ENCODE data around the gene LRRIQ3.

DNA sequence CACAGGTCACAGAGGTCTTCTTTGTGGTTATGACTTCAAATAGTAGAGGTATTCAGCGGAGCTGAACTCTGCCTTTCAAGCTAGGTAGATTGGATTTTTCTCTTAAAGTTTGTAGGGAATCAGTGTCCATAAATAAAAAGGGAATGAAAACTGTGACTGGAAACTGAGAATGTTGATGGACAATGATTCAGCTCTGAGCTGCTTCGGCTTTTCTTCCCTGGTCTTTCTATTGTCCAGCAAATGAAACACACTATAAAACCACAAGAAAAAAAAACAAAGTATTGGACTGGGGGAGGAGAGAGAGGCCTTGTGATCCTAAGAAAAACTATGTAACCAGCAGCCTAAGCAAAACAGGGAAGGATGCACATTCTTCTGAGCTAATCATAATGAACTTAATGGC lies 48.3 kb upstream of the LRRIQ3 start:
- no peak for TF ChIP-seq CTCF (IDR thresholded peaks at IDR 0.05)
- no peak for TF ChIP-seq POLR2A (IDR thresholded peaks at IDR 0.05)
